ENCODE results near the gene SPSB1. TPM values are rescaled to one million over a fixed set of nuclear protein-coding genes. Genes with fewer than 3 reads are reported as not detected.

Gene SPSB1
- total and polyA plus RNA-seq, 10 of the 15 experiments (the other 5 are each of a cell fraction or from before 2014, with no cell fraction given), result 0.02 to 2.0 (median 0.90) TPM; not detected in 1

DNA sequence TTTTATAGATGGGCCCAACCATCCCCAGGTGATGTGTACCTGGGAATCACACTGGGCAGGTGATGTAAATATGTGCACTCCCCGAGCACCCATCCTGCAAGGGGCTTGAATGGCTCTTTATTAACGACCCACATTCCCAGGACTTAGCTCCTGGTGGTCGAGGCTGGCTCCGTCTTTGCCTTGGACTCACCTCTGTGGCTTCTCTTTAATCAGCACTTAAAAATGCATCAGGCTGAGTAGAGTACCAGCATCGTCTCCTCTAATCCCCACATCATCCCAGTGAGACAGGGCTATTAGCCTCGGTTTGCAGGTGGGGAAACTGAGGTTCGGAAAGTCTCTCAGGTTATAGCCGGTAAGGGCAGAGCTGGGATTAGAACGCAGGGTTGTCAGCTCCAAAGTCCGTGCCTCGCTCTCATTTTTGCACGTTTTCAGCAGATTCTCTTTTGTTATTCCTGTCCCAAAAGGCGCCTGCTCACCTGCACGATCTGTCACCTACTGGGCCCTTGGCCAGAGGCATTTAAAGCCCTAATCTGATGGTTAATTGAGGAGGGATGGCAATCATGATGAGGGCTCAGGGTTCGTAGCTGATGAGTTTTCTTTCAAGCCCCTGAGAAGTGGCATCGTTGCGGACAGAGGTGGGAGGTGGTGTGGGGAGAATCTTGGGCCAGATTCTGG, 29.4 kb downstream of the SPSB1 start:
- Histone ChIP-seq H3K27me3 (replicated peaks in 1 of 2; ENCODE audit: control insufficient read depth in 2 of 2, insufficient read depth in 2 of 2, low read length in 1 of 2) (peaks cover 0 to 2% of the 10 kb centered on the region in 2 experiments; a peak in 1 of 4 replicates), H3K27ac (ENCODE audit: control insufficient read depth, insufficient read depth) (no peak overlapping the region), H4K20me1 (ENCODE audit: control insufficient read depth, insufficient read depth) (no peaks in the 10 kb centered on the region), H3K4me2 (ENCODE audit: control insufficient read depth, insufficient read depth) (no peak overlapping the region), H3K4me1 (ENCODE audit: control insufficient read depth, insufficient read depth, low read length) (peaks cover 3% of the 10 kb centered on the region; the same call in 1 of the 2 replicates), H3K4me3 (no peak overlapping the region), H3K9ac (ENCODE audit: control insufficient read depth, insufficient read depth, low read length) (no peak overlapping the region), H3K36me3 (ENCODE audit: control insufficient read depth in 2 of 2, insufficient read depth in 2 of 2, low read length in 1 of 2) (no peaks in the 10 kb centered on the region), H2AFZ (ENCODE audit: control insufficient read depth, low read depth, low read length) (no peak overlapping the region), H3K79me2 (ENCODE audit: control insufficient read depth, insufficient read depth, low read length) (no peaks in the 10 kb centered on the region), H3K9me3 (replicated peaks; ENCODE audit: control insufficient read depth, insufficient read depth, low read length) (no peaks in the 10 kb centered on the region)
- WGBS (ENCODE audit: insufficient coverage, insufficient replicate concordance, low lambda C conversion rate, missing lambda C conversion rate), result 46% methylated on average over 17 of the region's 17 CpGs
- BruUV-seq (replicated peaks), result no TSS peak
- in situ Hi-C loops (cut with MboI), result no loop called here
- ChIA-PET POLR2A (no interaction called here), RAD21 (ENCODE audit: unreplicated experiment) (interaction anchor here (1.3 kb wide), 1 partner anchor 52 kb away, joined by 3 read pairs; no protein-coding TSS in a partner anchor), CTCF (no interaction called here), SMC1A (ENCODE audit: uncharacterized antibody, unreplicated experiment) (interaction anchor here (1.3 kb wide), 1 partner anchor 88 kb away, joined by 3 read pairs; no protein-coding TSS in a partner anchor)
- DNase-seq (ENCODE audit: low read depth, low spot score), result no peak
- FAIRE-seq, result no peak
- intact Hi-C loops (cut with micrococcal nuclease; ENCODE audit: unreplicated experiment), result no loop called here
- ATAC-seq, result no peak
- TF ChIP-seq, protein P1, sequence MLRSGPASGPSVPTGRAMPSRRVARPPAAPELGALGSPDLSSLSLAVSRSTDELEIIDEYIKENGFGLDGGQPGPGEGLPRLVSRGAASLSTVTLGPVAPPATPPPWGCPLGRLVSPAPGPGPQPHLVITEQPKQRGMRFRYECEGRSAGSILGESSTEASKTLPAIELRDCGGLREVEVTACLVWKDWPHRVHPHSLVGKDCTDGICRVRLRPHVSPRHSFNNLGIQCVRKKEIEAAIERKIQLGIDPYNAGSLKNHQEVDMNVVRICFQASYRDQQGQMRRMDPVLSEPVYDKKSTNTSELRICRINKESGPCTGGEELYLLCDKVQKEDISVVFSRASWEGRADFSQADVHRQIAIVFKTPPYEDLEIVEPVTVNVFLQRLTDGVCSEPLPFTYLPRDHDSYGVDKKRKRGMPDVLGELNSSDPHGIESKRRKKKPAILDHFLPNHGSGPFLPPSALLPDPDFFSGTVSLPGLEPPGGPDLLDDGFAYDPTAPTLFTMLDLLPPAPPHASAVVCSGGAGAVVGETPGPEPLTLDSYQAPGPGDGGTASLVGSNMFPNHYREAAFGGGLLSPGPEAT (IDR thresholded peaks at IDR 0.05; ENCODE audit: low read depth), result no peak
- no peak for TF ChIP-seq KLF5 (IDR thresholded peaks at IDR 0.05; ENCODE audit: partially characterized antibody)
- TF ChIP-seq SUZ12 (IDR thresholded peaks at IDR 0.05; ENCODE audit: unreplicated experiment), result no peak
- no peak for TF ChIP-seq BCLAF1 (IDR thresholded peaks at IDR 0.05)
- TF ChIP-seq STAT1 (conservative IDR thresholded peaks at IDR 0.05), result no peak
- no peak for TF ChIP-seq NFYB (IDR thresholded peaks at IDR 0.05; ENCODE audit: insufficient read depth, low read depth, low read length)
- no peak for TF ChIP-seq CBX5 (IDR thresholded peaks at IDR 0.05; ENCODE audit: low read depth)
- no peak for TF ChIP-seq HDGF (IDR thresholded peaks at IDR 0.05)
- TF ChIP-seq MYB (IDR thresholded peaks at IDR 0.05; ENCODE audit: borderline replicate concordance, low read depth, low read length), result no peak
- TF ChIP-seq IRF4 (IDR thresholded peaks at IDR 0.05; ENCODE audit: low read depth, low read length), result no peak
- TF ChIP-seq CHD1 (IDR thresholded peaks at IDR 0.05; ENCODE audit: low read depth, low read length), result no peak
- TF ChIP-seq CREB1 (IDR thresholded peaks at IDR 0.05; ENCODE audit: low read depth), result no peak
- TF ChIP-seq IKZF2 (IDR thresholded peaks at IDR 0.05), result no peak
- no peak for TF ChIP-seq NFIC (IDR thresholded peaks at IDR 0.05; ENCODE audit: low read depth, low read length)
- TF ChIP-seq HSF1 (IDR thresholded peaks at IDR 0.05; ENCODE audit: low read depth, low read length), result no peak

Data from GM12878 (cell line).